Mesodermal cell (in vitro differentiated cells): ENCODE data around the gene STK25. TPM values are rescaled to one million over a fixed set of nuclear protein-coding genes. Genes with fewer than 3 reads are reported as not detected.

Experiments
- H3K27ac ChIP-seq: 2 replicates; pipeline ENCODE4 v1.7.0; 2013; ENCODE audit warnings: mild to moderate bottlenecking, low read depth, low read length, moderate library complexity; ENCODE audit not compliant: severe bottlenecking
- H3K36me3 ChIP-seq: 2 replicates; pipeline ENCODE4 v1.7.1; 2013; ENCODE audit warnings: mild to moderate bottlenecking, low read length, moderate library complexity; ENCODE audit not compliant: control insufficient read depth, insufficient read depth
- H3K4me1 ChIP-seq: one replicate; pipeline ENCODE4 v1.7.1; 2013; ENCODE audit warnings: mild to moderate bottlenecking, low read length; ENCODE audit not compliant: insufficient read depth, control insufficient read depth, poor library complexity, severe bottlenecking
- H3K4me3 ChIP-seq: 2 replicates; pipeline ENCODE4 v1.7.0; 2013; ENCODE audit warnings: low read length, control low read depth, mild to moderate bottlenecking; ENCODE audit not compliant: insufficient read depth, poor library complexity, severe bottlenecking; ENCODE audit errors: extremely low read depth
- H3K9me3 ChIP-seq: 2 replicates; pipeline ENCODE4 v1.7.1; 2013; ENCODE audit warnings: mild to moderate bottlenecking, low read length, moderate library complexity; ENCODE audit not compliant: control insufficient read depth
- WGBS, 2 experiments: methylation state at CpG; one replicate each; pipeline ENCODE4 v1.1.5; 2013; ENCODE audit warnings: missing lambda C conversion rate in 2 of 2; ENCODE audit not compliant: insufficient coverage in 2 of 2; 5-methylcytosine and 5-hydroxymethylcytosine counted together
- polyA plus RNA-seq, 2 experiments: library from polyadenylated mRNA; stranded (reverse); fragments of 50-300 nt; gene quantifications; one replicate each; pipeline ENCODE4 v1.2.3, GENCODE V29; 2013

Gene STK25
- 191 TPM for polyA plus RNA-seq (2013, experiment 1 of 2)
- 176 TPM for polyA plus RNA-seq (2013, experiment 2 of 2)

DNA sequence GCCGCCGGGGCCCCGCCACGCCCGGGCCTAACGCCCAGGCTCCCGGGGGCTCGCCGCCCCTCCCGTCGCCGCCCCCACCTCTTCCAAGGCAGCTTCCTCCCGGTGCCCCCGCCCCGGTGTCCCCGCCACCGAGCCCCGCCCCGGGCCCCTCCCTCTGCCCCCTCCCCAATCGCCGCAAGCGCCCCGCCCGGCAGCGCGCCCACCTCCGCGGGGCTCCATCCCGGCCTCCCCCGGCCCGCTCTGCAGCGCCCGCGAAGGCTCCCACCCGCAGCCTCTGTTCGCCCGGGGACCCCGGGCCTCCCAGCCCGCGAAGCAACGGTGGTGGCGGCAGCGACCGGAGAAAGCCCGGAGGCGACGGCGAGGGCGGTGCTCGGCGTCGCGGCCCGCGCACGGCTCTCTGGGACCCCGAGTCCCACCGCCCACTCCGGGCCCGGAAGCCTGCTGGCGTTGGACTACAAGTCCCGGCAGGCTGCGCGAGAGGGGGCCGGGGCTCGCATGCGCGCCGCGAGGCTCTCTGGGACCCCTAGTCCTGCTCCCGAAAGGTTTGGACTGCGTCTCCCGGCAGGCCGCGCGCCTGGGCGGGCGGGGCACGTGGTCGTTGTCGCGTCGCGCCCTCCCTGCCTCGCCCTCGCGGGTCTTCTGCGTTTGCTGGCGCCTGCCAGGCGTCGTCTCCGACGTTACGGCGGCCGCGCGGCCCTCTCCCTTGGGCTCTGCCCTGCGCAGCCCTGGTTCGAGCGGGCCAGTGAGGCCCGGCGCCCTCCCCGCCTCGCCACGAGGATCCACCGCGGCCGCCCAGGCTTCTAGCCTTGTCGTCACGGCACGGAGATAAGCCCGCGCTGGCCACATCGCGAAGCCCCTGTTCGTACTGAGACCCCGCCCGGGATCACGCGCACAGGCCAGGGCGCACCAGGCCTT lies at the start of gene STK25:
Gene STK25, minus strand, starts transcription at position 345 of the 915 bp plus-strand sequence. CDS start 549 bp downstream, outside the sequence.
- WGBS, 2 experiments: 2% methylated on average over 69 to 82 of the region's 122 CpGs
- no peaks in the 10 kb centered on the region for H3K9me3 ChIP-seq
- peak within 1 kb of the TSS; percentile 79 for H3K27ac ChIP-seq
- peak within 1 kb of the TSS; percentile 83 for H3K4me3 ChIP-seq
- H3K36me3 ChIP-seq: peaks cover 26% of the 10 kb centered on the region
- H3K4me1 ChIP-seq: peaks cover 19% of the 10 kb centered on the region

DNA sequence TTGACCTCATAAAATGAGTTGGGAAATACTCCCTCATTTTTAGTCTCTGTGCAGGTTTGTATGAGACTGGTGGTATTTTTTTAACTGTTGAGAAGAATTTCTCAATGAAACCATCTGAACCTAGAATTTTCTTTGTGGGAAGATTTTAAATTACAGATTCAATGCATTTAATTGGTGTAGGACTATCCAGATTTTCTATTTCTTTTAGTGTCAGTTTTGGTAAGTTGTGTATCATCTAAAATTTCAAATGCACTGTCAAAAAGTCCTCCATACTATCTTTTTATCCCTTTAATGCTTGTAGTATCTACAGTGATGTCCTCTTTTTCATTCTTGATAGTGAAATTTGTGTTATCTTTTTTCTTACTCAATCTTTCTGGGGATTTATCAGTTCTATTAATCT lies 48.4 kb upstream of the STK25 start:
- Histone ChIP-seq H3K27ac (no peak overlapping the region), H3K9me3 (no peaks in the 10 kb centered on the region), H3K36me3 (no peaks in the 10 kb centered on the region), H3K4me3 (no peak overlapping the region), H3K4me1 (peaks cover 18% of the 10 kb centered on the region)

- Histone ChIP-seq H3K4me1 (peaks cover 10% of the 10 kb centered on the region), H3K36me3 (no peaks in the 10 kb centered on the region), H3K27ac (no peak overlapping the region), H3K4me3 (no peak overlapping the region), H3K9me3 (no peaks in the 10 kb centered on the region)
- WGBS, 2 experiments: 61 to 67% methylated on average over 3 of the region's 3 CpGs
Observed at GRCh38 chr2:241555711-241556110, 47.3 kb upstream of the STK25 start.

GRCh38 chr2:241554610-241555322 lies 46.4 kb upstream of the STK25 start:
- no peaks in the 10 kb centered on the region for H3K9me3 ChIP-seq
- no peak overlapping the region for H3K27ac ChIP-seq
- H3K4me1 ChIP-seq: peaks cover 13% of the 10 kb centered on the region
- WGBS, 2 experiments: 88 to 98% methylated on average over 6 of the region's 7 CpGs
- no peak overlapping the region for H3K4me3 ChIP-seq
- no peaks in the 10 kb centered on the region for H3K36me3 ChIP-seq

DNA sequence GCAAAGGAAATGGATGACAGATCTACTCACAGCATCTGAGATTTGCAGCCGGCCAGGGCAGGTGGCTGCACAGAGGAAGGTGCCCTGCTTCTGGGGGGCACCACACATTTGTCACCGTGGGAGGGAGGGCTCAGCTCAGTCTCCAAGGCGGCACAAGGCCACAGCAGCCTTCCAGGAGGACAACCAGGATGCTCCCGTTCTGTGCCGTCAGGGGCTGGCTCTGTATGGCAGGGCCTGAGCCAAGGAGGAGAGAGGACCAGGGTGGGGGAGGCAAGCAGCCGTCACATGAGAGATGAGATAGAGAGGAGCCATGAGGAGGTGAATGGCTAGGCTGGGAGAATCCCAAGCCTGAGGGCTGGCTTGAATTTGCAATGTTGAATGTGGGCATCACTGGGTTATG lies 45.6 kb upstream of the STK25 start:
- Histone ChIP-seq H3K4me3 (no peak overlapping the region), H3K9me3 (no peaks in the 10 kb centered on the region), H3K36me3 (no peaks in the 10 kb centered on the region), H3K27ac (no peak overlapping the region), H3K4me1 (peaks cover 20% of the 10 kb centered on the region)
- WGBS, 2 experiments: 85 to 93% methylated on average over 4 to 6 of the region's 6 CpGs

- Histone ChIP-seq H3K9me3 (no peaks in the 10 kb centered on the region), H3K4me1 (peaks cover 25% of the 10 kb centered on the region), H3K4me3 (no peak overlapping the region), H3K36me3 (no peaks in the 10 kb centered on the region), H3K27ac (no peak overlapping the region)
- 79 to 87% methylated on average over 5 to 7 of the region's 12 CpGs for WGBS, 2 experiments
Observed at GRCh38 chr2:241553512-241553830, 45.1 kb upstream of the STK25 start.

DNA sequence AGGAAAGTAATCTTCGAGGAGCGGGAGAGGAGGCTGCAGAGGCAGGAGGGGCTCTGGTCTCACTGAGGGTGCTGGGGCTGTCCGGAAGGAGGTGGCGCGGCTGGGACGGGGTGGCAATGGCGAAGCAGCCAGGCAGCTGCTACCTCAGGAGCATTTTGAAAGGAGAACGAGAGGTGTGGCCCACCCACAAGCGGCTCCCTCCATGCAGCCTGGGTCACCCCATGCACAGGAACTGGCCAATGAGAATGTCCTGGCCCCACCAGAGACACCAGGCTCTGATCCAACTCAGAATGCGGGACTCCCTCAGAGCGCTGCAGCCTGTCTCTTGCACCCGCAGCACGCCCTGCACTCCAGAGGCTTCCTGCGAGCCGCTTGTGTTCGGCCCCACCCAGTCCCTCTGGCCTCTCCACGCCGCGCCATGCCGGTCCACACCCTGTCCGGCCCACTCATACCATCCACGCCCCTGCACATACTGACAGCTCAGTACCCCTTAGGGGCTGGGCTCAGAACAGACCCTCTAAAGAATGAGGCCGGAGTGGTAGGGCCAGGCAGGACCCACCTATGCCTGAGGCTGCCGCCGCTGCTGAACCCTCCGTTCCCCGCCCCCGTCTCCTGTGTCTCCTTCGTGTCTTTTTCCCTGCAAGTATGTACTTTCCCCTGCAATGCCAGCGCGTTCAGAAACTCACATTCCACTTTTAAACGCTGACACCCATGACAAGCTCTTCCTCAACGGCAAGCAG lies 43.8 kb upstream of the STK25 start:
- H3K9me3 ChIP-seq: no peaks in the 10 kb centered on the region
- peaks cover 26% of the 10 kb centered on the region for H3K4me1 ChIP-seq
- no peak overlapping the region for H3K27ac ChIP-seq
- no peaks in the 10 kb centered on the region for H3K36me3 ChIP-seq
- H3K4me3 ChIP-seq: no peak overlapping the region
- WGBS, 2 experiments: 85 to 93% methylated on average over 30 to 33 of the region's 33 CpGs

- no peak overlapping the region for H3K4me3 ChIP-seq
- H3K4me1 ChIP-seq: peaks cover 31% of the 10 kb centered on the region
- no peak overlapping the region for H3K27ac ChIP-seq
- H3K9me3 ChIP-seq: no peaks in the 10 kb centered on the region
- 100% methylated on average over 6 of the region's 12 CpGs; no CpG with 5 or more reads in 1 of the 2 experiments for WGBS, 2 experiments
- no peaks in the 10 kb centered on the region for H3K36me3 ChIP-seq
Observed at GRCh38 chr2:241551599-241551997, 43.2 kb upstream of the STK25 start.

- 86 to 95% methylated on average over 12 to 20 of the region's 21 CpGs for WGBS, 2 experiments
- no peak overlapping the region for H3K27ac ChIP-seq
- H3K9me3 ChIP-seq: no peaks in the 10 kb centered on the region
- no peak overlapping the region for H3K4me3 ChIP-seq
- peaks cover 36% of the 10 kb centered on the region for H3K4me1 ChIP-seq
- no peaks in the 10 kb centered on the region for H3K36me3 ChIP-seq
Observed at GRCh38 chr2:241550616-241551580, 42.5 kb upstream of the STK25 start.

GRCh38 chr2:241548451-241548835 lies 40.1 kb upstream of the STK25 start:
- 84 to 92% methylated on average over 2 to 3 of the region's 3 CpGs for WGBS, 2 experiments
- Histone ChIP-seq H3K36me3 (no peaks in the 10 kb centered on the region), H3K9me3 (no peaks in the 10 kb centered on the region), H3K27ac (no peak overlapping the region), H3K4me3 (no peak overlapping the region), H3K4me1 (peaks cover 41% of the 10 kb centered on the region)
